CD8-positive, alpha-beta memory T cell (primary cell): ENCODE measurements around the gene TFB1M. TPM values are rescaled to one million over a fixed set of nuclear protein-coding genes. Genes with fewer than 3 reads are reported as not detected.
"Not testable (repeated sequence)": the region's sequence is repeated elsewhere in the genome, so short reads cannot be mapped to it uniquely, and the experiment has no call there.

ENCODE experiments used
- CTCF ChIA-PET: fragments of 350-600 bp; sonication (Branson Sonifier 250); formaldehyde crosslinking; loops from one replicate; lab custom pipeline; 2021; ENCODE audit warnings: antibody characterized with exemption; lab: Charles Lee
- POLR2A ChIA-PET: fragments of 350-600 bp; sonication (Branson Sonifier 250); formaldehyde crosslinking; loops from one replicate; lab custom pipeline; 2021; ENCODE audit warnings: antibody characterized with exemption; lab: Charles Lee
- DNase-seq, 5 donors: peaks; one replicate each; pipeline versions ENCODE4 v3.0.0 to v3.0.0-alpha.2; 2020 to 2022; ENCODE audit warnings: mixed read lengths in 1 of 5
- H3K27ac ChIP-seq: one replicate; pipeline ENCODE4 v1.7.0; 2013; ENCODE audit warnings: low read depth, mild to moderate bottlenecking, low read length, moderate library complexity
- H3K27me3 ChIP-seq: 2 replicates; pipeline ENCODE4 v1.7.0; 2013; ENCODE audit warnings: low read length, mild to moderate bottlenecking; ENCODE audit not compliant: insufficient read depth, poor library complexity, severe bottlenecking
- H3K36me3 ChIP-seq: 2 replicates; pipeline ENCODE4 v1.7.0; 2013; ENCODE audit warnings: mild to moderate bottlenecking, low read length, moderate library complexity; ENCODE audit not compliant: insufficient read depth
- H3K4me1 ChIP-seq: 2 replicates; pipeline ENCODE4 v1.7.0; 2013; ENCODE audit warnings: mild to moderate bottlenecking, low read length, moderate library complexity; ENCODE audit not compliant: insufficient read depth
- H3K4me3 ChIP-seq: 2 replicates; pipeline ENCODE4 v1.7.0; 2013; ENCODE audit warnings: mild to moderate bottlenecking, low read length
- H3K9me3 ChIP-seq: 2 replicates; pipeline ENCODE4 v1.7.0; 2013; ENCODE audit warnings: mild to moderate bottlenecking, low read length
- H3K27ac Mint-ChIP-seq, 8 donors: one replicate each; pipeline ENCODE4 v1.8.0; 2020 to 2021; ENCODE audit warnings: mixed read lengths in 8 of 8, mild to moderate bottlenecking in 6 of 8, inconsistent platforms in 3 of 8, moderate library complexity in 3 of 8
- H3K27me3 Mint-ChIP-seq, 2 donors: one replicate each; pipeline ENCODE4 v1.8.0; 2020 to 2021; ENCODE audit warnings: mixed read lengths in 2 of 2, mild to moderate bottlenecking in 1 of 2, moderate library complexity in 1 of 2
- H3K36me3 Mint-ChIP-seq, 3 donors: one replicate each; pipeline ENCODE4 v1.8.0; 2020 to 2021; ENCODE audit warnings: mixed read lengths in 3 of 3, inconsistent platforms in 1 of 3, mild to moderate bottlenecking in 1 of 3
- H3K4me1 Mint-ChIP-seq, 3 donors: one replicate each; pipeline ENCODE4 v1.8.0; 2020 to 2021; ENCODE audit warnings: mixed read lengths in 3 of 3, inconsistent platforms in 1 of 3, mild to moderate bottlenecking in 1 of 3
- H3K4me3 Mint-ChIP-seq, 7 donors: one replicate each; pipeline ENCODE4 v1.8.0; 2020 to 2021; ENCODE audit warnings: mixed read lengths in 7 of 7, mild to moderate bottlenecking in 6 of 7, moderate library complexity in 4 of 7, inconsistent platforms in 2 of 7
- H3K9me3 Mint-ChIP-seq, 5 donors: one replicate each; pipeline ENCODE4 v1.8.0; 2020 to 2022; ENCODE audit warnings: mixed read lengths in 5 of 5, mild to moderate bottlenecking in 3 of 5, moderate library complexity in 2 of 5, inconsistent platforms in 1 of 5
- polyA plus RNA-seq: library from polyadenylated mRNA; unstranded; fragments of 300-500 nt; fragmentation: Illumina TruSeq; gene quantifications from one replicate; pipeline ENCODE4 v1.2.3, GENCODE V29; 2021
- total RNA-seq, 2 experiments: library from RNA; stranded (reverse); gene quantifications; one replicate each; pipeline ENCODE4 v1.2.3, GENCODE V29; 2021

The TFB1M gene
- total and polyA plus RNA-seq, 3 experiments from 2014 or later = 13.2 to 40.8 (median 37.7) TPM

DNA sequence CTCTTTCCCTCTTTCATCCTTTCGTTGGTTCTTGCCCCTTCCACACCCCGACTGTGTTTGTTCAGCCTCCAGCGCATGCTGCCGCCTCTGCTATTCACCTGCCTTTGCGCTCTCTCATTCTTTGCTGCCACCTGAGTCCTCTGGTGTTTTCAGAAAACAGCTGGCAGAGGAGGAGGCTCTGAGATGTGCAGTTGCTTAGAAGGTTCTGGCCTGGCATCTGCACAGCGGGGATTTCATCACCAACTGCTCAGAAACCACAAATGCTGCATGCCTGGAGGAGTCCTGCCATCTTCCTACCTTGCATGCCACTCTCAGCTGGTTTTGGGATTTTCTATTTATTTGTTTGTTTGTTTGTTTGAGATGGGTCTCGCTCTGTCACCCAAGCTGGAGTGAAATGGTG is 89.7 kb downstream of the TFB1M start:
- POLR2A ChIA-PET = no interaction called here
- no peak for DNase-seq
- Histone ChIP-seq H3K27ac (no peak overlapping the region), H3K4me3 (no peak overlapping the region), H3K4me1 (peaks cover 13% of the 10 kb centered on the region), H3K9me3 (no peaks in the 10 kb centered on the region), H3K27me3 (no peaks in the 10 kb centered on the region), H3K36me3 (no peaks in the 10 kb centered on the region)
- no peaks in the 10 kb centered on the region for H3K9me3 Mint-ChIP-seq
- H3K36me3 Mint-ChIP-seq = peaks cover 0 to 4% (median 3%) of the 10 kb centered on the region in 3 donors
- H3K4me1 Mint-ChIP-seq = peaks cover 12 to 17% (median 13%) of the 10 kb centered on the region in 3 donors
- H3K27ac Mint-ChIP-seq = peak overlapping the region in 4 of 8 donors; percentile 30 to 91 (median 58)
- H3K4me3 Mint-ChIP-seq = peak overlapping the region in 2 of 7 donors; percentile 34 to 52
- peaks cover 2 to 3% of the 10 kb centered on the region in 2 donors for H3K27me3 Mint-ChIP-seq
- CTCF ChIA-PET = interaction anchor here (1.2 kb wide), 1 partner anchor 11 kb away, joined by 4 read pairs; no protein-coding TSS in a partner anchor

DNA sequence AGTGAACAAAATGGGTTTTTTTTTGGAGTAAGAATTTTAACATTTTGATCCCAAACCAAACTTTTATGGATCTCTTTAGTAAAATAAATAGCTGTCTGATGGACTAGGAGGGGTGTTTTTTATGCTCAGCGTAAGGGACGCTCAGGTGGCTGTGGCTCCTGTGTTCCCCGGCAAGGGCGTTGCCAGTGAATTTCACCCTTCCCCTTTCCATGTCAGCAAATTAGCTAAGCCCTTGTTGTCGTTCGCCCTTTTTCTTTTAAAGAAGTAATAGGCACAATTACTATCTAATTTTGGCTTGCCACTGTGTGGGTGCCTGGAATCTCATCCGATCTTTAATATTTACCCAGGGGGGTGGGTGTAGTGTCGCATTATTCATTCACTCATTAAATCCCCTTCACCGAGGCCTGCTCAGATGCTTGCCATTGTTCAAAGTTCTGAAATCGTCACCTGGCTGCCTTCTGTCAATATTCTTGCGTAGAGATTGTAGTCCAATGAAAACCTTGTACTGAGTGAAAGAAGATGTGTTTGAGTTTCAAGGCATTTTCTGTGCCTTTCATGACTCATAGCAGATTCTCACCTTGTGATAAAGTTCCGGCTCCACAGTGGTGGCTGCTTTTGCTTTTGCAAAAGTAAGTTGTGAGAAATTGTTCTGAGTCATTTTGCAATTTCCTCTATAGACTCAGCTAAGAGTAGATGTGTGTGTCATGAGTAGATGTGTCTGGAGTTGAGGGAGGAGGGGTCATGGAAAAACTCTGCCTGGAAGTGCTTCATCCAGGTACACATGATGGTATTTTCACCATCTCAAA is 90.4 kb downstream of the TFB1M start:
- peaks cover under 1 to 7% of the 10 kb centered on the region in 2 donors for H3K27me3 Mint-ChIP-seq
- Histone ChIP-seq H3K27me3 (no peaks in the 10 kb centered on the region), H3K4me1 (peaks cover 13% of the 10 kb centered on the region), H3K9me3 (no peaks in the 10 kb centered on the region), H3K27ac (no peak overlapping the region), H3K4me3 (no peak overlapping the region), H3K36me3 (no peaks in the 10 kb centered on the region)
- H3K4me3 Mint-ChIP-seq = peak overlapping the region; percentile 10 to 75 (median 65)
- POLR2A ChIA-PET = no interaction called here
- H3K4me1 Mint-ChIP-seq = peaks cover 12 to 17% (median 13%) of the 10 kb centered on the region in 3 donors
- H3K27ac Mint-ChIP-seq = peak overlapping the region; percentile 21 to 91 (median 70)
- peak in 3 of 5 donors; percentile 8 to 55 (median 31) for DNase-seq
- H3K36me3 Mint-ChIP-seq = peaks cover 0 to 1% (median under 1%) of the 10 kb centered on the region in 3 donors
- no peaks in the 10 kb centered on the region for H3K9me3 Mint-ChIP-seq
- CTCF ChIA-PET = interaction anchor here (1.2 kb wide), 1 partner anchor 11 kb away, joined by 4 read pairs; no protein-coding TSS in a partner anchor

DNA sequence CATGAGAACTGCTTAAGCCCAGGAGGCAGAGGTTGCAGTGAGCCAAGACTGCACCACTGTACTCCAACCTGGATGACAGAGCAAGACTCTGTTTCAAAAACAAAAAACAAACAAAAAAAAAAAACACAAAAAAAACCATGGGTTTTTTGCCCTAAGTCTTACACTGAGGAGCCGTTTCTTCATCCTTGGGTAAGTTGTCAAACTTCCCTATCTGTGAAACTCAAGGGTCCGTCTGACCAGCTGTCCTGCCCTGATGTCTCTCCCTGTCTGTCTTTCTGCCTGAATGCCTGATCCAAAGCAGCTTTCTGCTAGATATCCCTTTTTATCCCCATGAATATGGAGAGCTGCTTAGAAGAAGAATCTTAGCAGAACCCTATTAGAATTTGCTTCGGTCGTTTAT is 91.8 kb downstream of the TFB1M start:
- H3K27ac ChIP-seq = no peak overlapping the region
- no peak for DNase-seq
- Mint-ChIP-seq H3K27ac (no peak overlapping the region), H3K27me3 (peaks cover 0 to 13% of the 10 kb centered on the region in 2 donors), H3K4me3 (no peak overlapping the region), H3K4me1 (peaks cover 12 to 17% (median 13%) of the 10 kb centered on the region in 3 donors), H3K9me3 (no peaks in the 10 kb centered on the region), H3K36me3 (peaks cover 0 to 1% (median 0%) of the 10 kb centered on the region in 3 donors)
- POLR2A ChIA-PET = no interaction called here
- no peaks in the 10 kb centered on the region for H3K9me3 ChIP-seq
- no peak overlapping the region for H3K4me3 ChIP-seq
- H3K36me3 ChIP-seq = no peaks in the 10 kb centered on the region
- H3K4me1 ChIP-seq = peaks cover 13% of the 10 kb centered on the region
- H3K27me3 ChIP-seq = no peaks in the 10 kb centered on the region
- CTCF ChIA-PET = no interaction called here

DNA sequence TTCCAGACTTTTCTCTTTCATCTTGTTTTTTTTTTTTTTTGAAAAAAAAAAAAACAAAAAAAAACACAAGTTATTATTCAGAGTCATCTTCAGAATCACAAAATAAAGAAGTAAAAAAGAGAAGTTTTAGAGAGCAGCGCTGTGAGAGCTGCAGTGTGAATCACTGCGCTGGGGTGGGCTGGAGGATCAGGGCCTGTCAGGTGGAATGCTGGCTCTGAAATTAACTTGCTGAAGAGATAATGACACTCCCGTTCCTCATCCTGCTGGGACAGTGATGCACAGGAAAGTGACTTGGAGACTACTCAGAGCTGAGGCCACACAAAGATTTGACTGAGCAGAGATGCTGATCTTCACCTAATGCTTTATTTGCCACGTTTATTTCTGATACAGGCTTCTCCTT is 93.2 kb downstream of the TFB1M start:
- ChIA-PET CTCF (interaction anchor here (0.7 kb wide), 1 partner anchor 515 kb away, joined by 3 read pairs; no protein-coding TSS in a partner anchor), POLR2A (no interaction called here)
- no peak overlapping the region for H3K4me3 Mint-ChIP-seq
- Histone ChIP-seq H3K4me3 (no peak overlapping the region), H3K4me1 (peaks cover 13% of the 10 kb centered on the region), H3K27ac (no peak overlapping the region), H3K9me3 (no peaks in the 10 kb centered on the region), H3K36me3 (no peaks in the 10 kb centered on the region), H3K27me3 (no peaks in the 10 kb centered on the region)
- no peak for DNase-seq
- H3K9me3 Mint-ChIP-seq = no peaks in the 10 kb centered on the region
- H3K4me1 Mint-ChIP-seq = peaks cover 12 to 17% (median 13%) of the 10 kb centered on the region in 3 donors
- no peaks in the 10 kb centered on the region for H3K36me3 Mint-ChIP-seq
- H3K27ac Mint-ChIP-seq = peak overlapping the region in 1 of 8 donors; percentile 13
- peaks cover 5 to 18% of the 10 kb centered on the region in 2 donors for H3K27me3 Mint-ChIP-seq

DNA sequence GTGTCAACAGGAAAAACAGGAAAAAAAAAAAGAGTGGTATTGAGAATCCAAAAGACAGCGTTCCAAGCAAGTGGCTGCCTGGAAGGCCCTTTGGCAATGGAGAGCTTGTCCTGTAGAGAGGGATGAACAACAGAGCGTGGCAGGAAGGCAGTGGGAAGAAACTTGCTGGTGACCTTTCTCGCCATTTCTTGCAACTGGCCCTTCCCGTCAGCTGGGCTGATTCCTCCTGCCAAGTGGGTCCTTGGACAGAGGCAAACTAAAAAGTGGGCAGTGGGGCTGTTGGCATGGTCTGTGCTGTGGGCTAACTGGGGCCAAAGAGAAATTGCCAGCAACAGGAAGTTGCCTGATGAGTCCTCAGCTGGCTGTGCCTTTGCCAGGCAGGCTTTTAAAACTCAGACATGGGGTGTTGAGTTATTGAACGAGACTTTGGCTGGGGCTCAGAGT is 94.4 kb downstream of the TFB1M start:
- Mint-ChIP-seq H3K4me3 (no peak overlapping the region), H3K4me1 (peaks cover 12 to 17% (median 13%) of the 10 kb centered on the region in 3 donors), H3K27ac (no peak overlapping the region), H3K9me3 (no peaks in the 10 kb centered on the region), H3K36me3 (no peaks in the 10 kb centered on the region), H3K27me3 (peaks cover 5 to 18% of the 10 kb centered on the region in 2 donors)
- no peaks in the 10 kb centered on the region for H3K36me3 ChIP-seq
- no peak for DNase-seq
- ChIA-PET POLR2A (no interaction called here), CTCF (no interaction called here)
- H3K9me3 ChIP-seq = no peaks in the 10 kb centered on the region
- peaks cover 13% of the 10 kb centered on the region for H3K4me1 ChIP-seq
- H3K27ac ChIP-seq = no peak overlapping the region
- no peak overlapping the region for H3K4me3 ChIP-seq
- no peaks in the 10 kb centered on the region for H3K27me3 ChIP-seq

DNA sequence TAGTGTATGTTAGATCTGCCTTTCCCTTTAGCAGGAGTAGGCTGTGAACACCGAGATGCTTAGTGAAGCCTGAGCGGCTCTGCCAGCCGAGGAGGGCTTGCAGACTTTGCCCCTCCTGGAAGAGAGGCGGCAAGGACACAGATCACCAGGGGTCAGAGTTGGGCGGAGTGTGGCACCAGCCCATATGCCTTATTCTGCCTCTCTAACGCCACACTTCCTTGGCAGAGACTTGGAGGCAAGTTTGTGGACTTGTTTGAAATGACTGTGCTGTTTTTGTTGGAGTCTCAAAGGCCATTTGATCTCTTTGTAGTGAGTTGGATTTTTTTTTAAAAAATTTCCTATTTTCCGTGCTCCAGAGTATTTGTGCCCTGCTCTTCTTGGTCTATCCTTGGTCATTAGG is 95.0 kb downstream of the TFB1M start:
- H3K9me3 ChIP-seq = no peaks in the 10 kb centered on the region
- peaks cover 8% of the 10 kb centered on the region for H3K4me1 ChIP-seq
- ChIA-PET CTCF (no interaction called here), POLR2A (no interaction called here)
- Mint-ChIP-seq H3K27me3 (peaks cover 6 to 18% of the 10 kb centered on the region in 2 donors), H3K9me3 (no peaks in the 10 kb centered on the region), H3K4me1 (peaks cover 7 to 12% (median 7%) of the 10 kb centered on the region in 3 donors), H3K4me3 (no peak overlapping the region), H3K36me3 (peaks cover 0 to 1% (median 0%) of the 10 kb centered on the region in 3 donors), H3K27ac (no peak overlapping the region)
- no peak for DNase-seq
- no peak overlapping the region for H3K4me3 ChIP-seq
- no peaks in the 10 kb centered on the region for H3K27me3 ChIP-seq
- H3K36me3 ChIP-seq = no peaks in the 10 kb centered on the region
- H3K27ac ChIP-seq = no peak overlapping the region

DNA sequence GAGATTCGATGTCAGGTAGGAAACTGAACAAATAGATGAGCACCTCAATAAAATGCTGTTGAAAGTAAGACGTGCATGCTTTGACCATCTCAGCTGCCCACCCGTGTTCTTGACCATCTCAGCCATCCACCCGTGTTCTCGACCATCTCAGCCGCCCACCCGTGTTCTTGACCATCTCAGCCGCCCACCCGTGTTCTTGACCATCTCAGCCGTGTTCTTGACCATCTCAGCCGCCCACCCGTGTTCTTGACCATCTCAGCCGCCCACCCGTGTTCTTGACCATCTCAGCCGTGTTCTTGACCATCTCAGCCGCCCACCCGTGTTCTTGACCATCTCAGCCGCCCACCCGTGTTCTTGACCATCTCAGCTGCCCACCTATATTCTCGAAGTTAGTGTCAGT is 95.6 kb downstream of the TFB1M start:
- POLR2A ChIA-PET, DNase-seq, H3K4me1 Mint-ChIP-seq, H3K36me3 ChIP-seq, H3K4me1 ChIP-seq, H3K36me3 Mint-ChIP-seq, CTCF ChIA-PET, H3K27ac Mint-ChIP-seq, H3K27ac ChIP-seq, H3K27me3 ChIP-seq, H3K9me3 Mint-ChIP-seq, H3K9me3 ChIP-seq, H3K4me3 ChIP-seq, H3K4me3 Mint-ChIP-seq: not testable (repeated sequence)
- H3K27me3 Mint-ChIP-seq = peaks cover 6 to 18% of the 10 kb centered on the region in 2 donors

DNA sequence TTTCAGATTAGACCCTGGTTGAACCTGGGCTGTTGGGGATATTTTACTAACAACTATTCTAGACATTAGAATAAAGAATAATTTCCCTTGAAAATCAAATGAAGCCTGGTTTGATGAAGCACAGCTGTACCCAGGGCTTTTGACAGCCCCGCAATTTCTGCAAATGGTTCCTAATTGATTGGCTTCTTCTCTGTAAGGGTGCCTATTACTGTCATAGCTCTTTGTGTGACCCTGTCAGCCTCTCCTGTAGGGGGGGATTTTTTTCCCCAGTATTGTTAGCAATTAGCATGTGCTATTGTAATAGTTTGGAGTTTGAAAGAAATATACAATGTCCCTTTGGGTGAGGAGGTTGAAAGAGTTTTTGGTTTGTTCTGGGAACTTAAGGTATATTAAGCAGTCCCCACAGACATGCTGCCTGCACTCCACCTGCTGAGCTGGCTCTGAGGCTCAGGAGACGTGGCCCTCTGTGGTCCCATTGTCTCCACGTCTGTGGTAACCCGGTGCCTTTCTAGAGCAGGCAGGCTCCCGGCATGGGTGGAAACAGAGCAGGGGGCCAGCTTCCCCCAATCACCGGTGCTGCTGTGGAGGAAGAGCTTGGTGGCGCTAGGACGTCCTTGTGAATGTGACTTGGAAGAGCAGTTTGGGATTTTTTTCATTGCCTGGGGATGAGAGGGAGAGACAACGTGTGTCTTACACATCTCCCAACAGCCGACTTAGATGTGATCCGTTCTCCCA is 97.8 kb downstream of the TFB1M start:
- DNase-seq = no peak
- Histone ChIP-seq H3K4me1 (no peaks in the 10 kb centered on the region), H3K9me3 (no peaks in the 10 kb centered on the region), H3K4me3 (no peak overlapping the region), H3K36me3 (no peaks in the 10 kb centered on the region), H3K27me3 (no peaks in the 10 kb centered on the region), H3K27ac (no peak overlapping the region)
- H3K4me3 Mint-ChIP-seq = no peak overlapping the region
- ChIA-PET POLR2A (no interaction called here), CTCF (no interaction called here)
- peaks cover 0 to 1% (median 0%) of the 10 kb centered on the region in 3 donors for H3K36me3 Mint-ChIP-seq
- H3K27ac Mint-ChIP-seq = peak overlapping the region in 1 of 8 donors; percentile 5
- H3K27me3 Mint-ChIP-seq = peaks cover 6 to 18% of the 10 kb centered on the region in 2 donors
- H3K9me3 Mint-ChIP-seq = no peaks in the 10 kb centered on the region
- no peaks in the 10 kb centered on the region for H3K4me1 Mint-ChIP-seq
